Endothelial cell of umbilical vein (primary cell): ENCODE data around the gene ATP2B2. TPM values are rescaled to one million over a fixed set of nuclear protein-coding genes. Genes with fewer than 3 reads are reported as not detected.

Source experiments
- BruUV-seq: library from RNA; stranded (reverse); fragments of 400-500 nt; replicated peaks from 2 replicates; lab custom pipeline; 2021; lab: Mats Ljungman, UMichigan
- CTCF ChIA-PET: fragments of 300-600, 350-600 bp; sonication (Branson Sonifier 250); formaldehyde crosslinking; loops from one replicate; lab custom pipeline; 2021; ENCODE audit warnings: antibody characterized with exemption, inconsistent platforms; lab: Charles Lee
- POLR2A ChIA-PET: fragments of 300-600, 350-600 bp; sonication (Branson Sonifier 250); formaldehyde crosslinking; loops from one replicate; lab custom pipeline; 2021; ENCODE audit warnings: antibody characterized with exemption, inconsistent platforms; lab: Charles Lee
- DNase-seq: peaks from one replicate; pipeline ENCODE4 v3.0.0-alpha.2; 2011; ENCODE audit warnings: low read depth, low spot score
- FAIRE-seq: peaks from 2 replicates; lab custom pipeline; 2011; peaks lifted over from hg19 to GRCh38; lab: Jason Lieb, UNC
- H2AFZ ChIP-seq: 2 replicates; pipeline ENCODE4 v1.6.0; 2012; ENCODE audit warnings: low read depth, low read length, control low read depth, inconsistent platforms
- H3K27ac ChIP-seq: 2 replicates; pipeline ENCODE4 v1.5.1; 2011; ENCODE audit warnings: low read depth, mild to moderate bottlenecking, control low read depth, low read length, moderate library complexity; ENCODE audit not compliant: insufficient read depth
- H3K27me3 ChIP-seq, 2 experiments: 2 replicates each; pipeline versions ENCODE4 v1.6.0 to v1.6.1; 2011; ENCODE audit warnings: low read length in 2 of 2, mixed read lengths in 1 of 2; ENCODE audit not compliant: control insufficient read depth in 2 of 2, insufficient read depth in 2 of 2
- H3K36me3 ChIP-seq, 2 experiments: 2 replicates in 1 of 2; 3 replicates in 1 of 2; pipeline ENCODE4 v1.5.1; 2011; ENCODE audit warnings: low read length in 2 of 2, mild to moderate bottlenecking in 1 of 2, moderate library complexity in 1 of 2; ENCODE audit not compliant: control insufficient read depth in 2 of 2, insufficient read depth in 2 of 2; ENCODE audit errors: extremely low read depth in 1 of 2
- H3K4me1 ChIP-seq: 3 replicates; pipeline ENCODE4 v1.5.1; 2011; ENCODE audit warnings: mild to moderate bottlenecking, low read length; ENCODE audit not compliant: control insufficient read depth, insufficient read depth; ENCODE audit errors: extremely low read depth
- H3K4me2 ChIP-seq: 2 replicates; pipeline ENCODE4 v1.6.1; 2011; ENCODE audit warnings: low read length, control low read depth, mixed read lengths; ENCODE audit not compliant: insufficient read depth
- H3K4me3 ChIP-seq, 3 experiments: fragments of 200-600 bp in 1 of 3; sonication (generic), shearing (Covaris generic) in 1 of 3; replicated peaks in 1 of 3; 2 replicates each; pipeline ENCODE4 v1.5.1; 2011 to 2016; ENCODE audit warnings: control low read depth in 3 of 3, low read length in 3 of 3, mild to moderate bottlenecking in 2 of 3, inconsistent platforms in 1 of 3, low read depth in 1 of 3, moderate library complexity in 1 of 3; ENCODE audit not compliant: insufficient read depth in 1 of 3
- H3K79me2 ChIP-seq: 2 replicates; pipeline ENCODE4 v1.6.0; 2012; ENCODE audit warnings: low read length, inconsistent platforms; ENCODE audit not compliant: control insufficient read depth, insufficient read depth
- H3K9ac ChIP-seq: replicated peaks from 2 replicates; pipeline ENCODE3; 2011; ENCODE audit warnings: low read length, control low read depth; ENCODE audit not compliant: insufficient read depth; ENCODE audit errors: extremely low read depth
- H3K9me1 ChIP-seq: replicated peaks from 3 replicates; pipeline ENCODE4 v1.6.0; 2011; ENCODE audit warnings: mild to moderate bottlenecking, low read length; ENCODE audit not compliant: control insufficient read depth, insufficient read depth; ENCODE audit errors: extremely low read depth
- H3K9me3 ChIP-seq: replicated peaks from 2 replicates; pipeline ENCODE4 v1.5.1; 2012; ENCODE audit warnings: low read length, inconsistent platforms; ENCODE audit not compliant: control insufficient read depth, insufficient read depth
- H4K20me1 ChIP-seq: replicated peaks from 2 replicates; pipeline ENCODE3; 2011; ENCODE audit warnings: mild to moderate bottlenecking, low read length; ENCODE audit not compliant: control insufficient read depth, insufficient read depth; ENCODE audit errors: extremely low read depth
- EZH2 ChIP-seq: IDR thresholded peaks from 2 replicates; pipeline ENCODE4 v1.6.1; 2012; ENCODE audit warnings: borderline replicate concordance, low read depth, mild to moderate bottlenecking, moderate library complexity, low read length, inconsistent platforms; ENCODE audit not compliant: severe bottlenecking
- FOS ChIP-seq: IDR thresholded peaks from 2 replicates; pipeline ENCODE4 v1.6.1; 2011; ENCODE audit warnings: mild to moderate bottlenecking, low read length, moderate library complexity, borderline replicate concordance; ENCODE audit not compliant: insufficient read depth
- GATA2 ChIP-seq: IDR thresholded peaks from 2 replicates; pipeline ENCODE4 v1.7.0; 2011; ENCODE audit warnings: low read depth, mild to moderate bottlenecking, moderate library complexity, mixed read lengths, low read length; ENCODE audit not compliant: insufficient read length, insufficient read depth
- JUN ChIP-seq: IDR thresholded peaks from 2 replicates; pipeline ENCODE4 v1.6.1; 2011; ENCODE audit warnings: borderline replicate concordance, low read depth; ENCODE audit not compliant: insufficient read length, insufficient read depth
- MYC ChIP-seq: IDR thresholded peaks from one replicate; pipeline ENCODE4 v1.6.1; 2011; ENCODE audit warnings: mild to moderate bottlenecking, low read depth, low read length
- POLR2A ChIP-seq: IDR thresholded peaks from 2 replicates; pipeline ENCODE4 v1.6.1; 2012; ENCODE audit warnings: low read depth, mild to moderate bottlenecking, control low read depth, low read length
- POLR2AphosphoS5 ChIP-seq: IDR thresholded peaks from 2 replicates; pipeline ENCODE4 v1.6.1; 2012; ENCODE audit warnings: low read depth, mild to moderate bottlenecking, control low read depth, low read length, moderate library complexity; ENCODE audit not compliant: insufficient read depth
- dilution Hi-C: fragments of 300-500 bp; cut with MboI; formaldehyde crosslinking; loops from one replicate; pipeline ENCODE4 v1.15.0; 2019; ENCODE audit warnings: low sequenced_read_pairs; ENCODE audit not compliant: extremely low pct_ligation_motif_present
- intact Hi-C: fragments of 100-400 bp; cut with micrococcal nuclease; formaldehyde crosslinking; loops from one replicate; pipeline ENCODE4 v1.10.0; 2022
- polyA plus RNA-seq, 4 experiments: library from polyadenylated mRNA; depleted of rRNA in 3 of 4; stranded (reverse) in 3 of 4; unstranded in 1 of 4; fragments of >200 nt; gene quantifications; 2 replicates each; pipeline versions ENCODE4 v1.2.1 to v1.2.3, GENCODE V29; 2011 to 2012; ENCODE audit warnings: missing spikeins in 1 of 4
- total RNA-seq: library from RNA; stranded (reverse); gene quantifications from 2 replicates; pipeline ENCODE4 v1.2.3, GENCODE V29; 2021
- TF ChIP-seq, protein P1 (sequence below), 2 donors: IDR thresholded peaks; 1 replicate in 1 of 2; 2 replicates in 1 of 2; pipeline ENCODE4 v1.5.1; 2011; ENCODE audit warnings: low read length in 2 of 2, mild to moderate bottlenecking in 2 of 2, moderate library complexity in 2 of 2, control low read depth in 1 of 2, inconsistent platforms in 1 of 2, low read depth in 1 of 2; ENCODE audit not compliant: insufficient read depth in 1 of 2; ENCODE audit errors: extremely low read depth in 1 of 2
- TF ChIP-seq, protein P2 (sequence below): IDR thresholded peaks from 2 replicates; pipeline ENCODE4 v1.6.1; 2011; ENCODE audit not compliant: insufficient read depth, insufficient read length

ATP2B2 gene
- total and polyA plus RNA-seq, 2 donors (not counting 3 experiments of a cell fraction or from before 2014, with no cell fraction given), result not detected

DNA sequence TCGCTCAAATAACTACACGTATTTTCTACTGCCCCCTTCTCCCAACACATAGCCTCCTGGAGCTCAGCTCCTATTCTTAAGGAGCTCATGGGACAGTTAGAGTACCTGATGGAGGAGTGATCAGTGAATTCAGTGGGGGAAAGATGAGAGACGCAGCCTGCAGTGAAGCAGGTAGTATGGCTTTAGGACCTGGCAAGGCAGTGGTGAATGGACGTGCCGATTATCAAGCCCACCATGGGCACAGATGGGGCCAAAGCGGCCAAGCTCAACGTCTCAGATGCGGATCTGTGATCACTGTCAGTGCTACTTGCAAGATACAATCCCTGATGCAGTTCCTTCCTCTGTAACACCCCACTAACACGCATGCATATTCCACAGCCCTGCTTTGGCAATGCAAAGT is 45.8 kb upstream of the ATP2B2 start:
- Histone ChIP-seq H3K36me3 (no peaks in the 10 kb centered on the region), H3K9me1 (no peaks in the 10 kb centered on the region), H3K4me2 (no peak overlapping the region), H2AFZ (no peak overlapping the region), H3K9me3 (no peaks in the 10 kb centered on the region), H4K20me1 (no peaks in the 10 kb centered on the region), H3K79me2 (no peaks in the 10 kb centered on the region), H3K9ac (no peak overlapping the region), H3K4me3 (no peak overlapping the region), H3K4me1 (no peaks in the 10 kb centered on the region), H3K27ac (no peak overlapping the region), H3K27me3 (no peaks in the 10 kb centered on the region)
- intact Hi-C loops, result no loop called here
- CTCF ChIA-PET, result no interaction called here
- FAIRE-seq, result no peak
- POLR2A ChIA-PET, result no interaction called here
- dilution Hi-C loops, result no loop called here
- TF ChIP-seq EZH2 (no peak), POLR2AphosphoS5 (no peak), MYC (no peak), POLR2A (no peak), JUN (no peak), GATA2 (no peak), FOS (no peak)
- TF ChIP-seq, protein P1, sequence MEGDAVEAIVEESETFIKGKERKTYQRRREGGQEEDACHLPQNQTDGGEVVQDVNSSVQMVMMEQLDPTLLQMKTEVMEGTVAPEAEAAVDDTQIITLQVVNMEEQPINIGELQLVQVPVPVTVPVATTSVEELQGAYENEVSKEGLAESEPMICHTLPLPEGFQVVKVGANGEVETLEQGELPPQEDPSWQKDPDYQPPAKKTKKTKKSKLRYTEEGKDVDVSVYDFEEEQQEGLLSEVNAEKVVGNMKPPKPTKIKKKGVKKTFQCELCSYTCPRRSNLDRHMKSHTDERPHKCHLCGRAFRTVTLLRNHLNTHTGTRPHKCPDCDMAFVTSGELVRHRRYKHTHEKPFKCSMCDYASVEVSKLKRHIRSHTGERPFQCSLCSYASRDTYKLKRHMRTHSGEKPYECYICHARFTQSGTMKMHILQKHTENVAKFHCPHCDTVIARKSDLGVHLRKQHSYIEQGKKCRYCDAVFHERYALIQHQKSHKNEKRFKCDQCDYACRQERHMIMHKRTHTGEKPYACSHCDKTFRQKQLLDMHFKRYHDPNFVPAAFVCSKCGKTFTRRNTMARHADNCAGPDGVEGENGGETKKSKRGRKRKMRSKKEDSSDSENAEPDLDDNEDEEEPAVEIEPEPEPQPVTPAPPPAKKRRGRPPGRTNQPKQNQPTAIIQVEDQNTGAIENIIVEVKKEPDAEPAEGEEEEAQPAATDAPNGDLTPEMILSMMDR (IDR thresholded peaks at IDR 0.05; ENCODE audit: extremely low read depth in 1 of 2, insufficient read depth in 1 of 2, low read depth in 1 of 2, low read length in 2 of 2), result no peak
- TF ChIP-seq, protein P2, sequence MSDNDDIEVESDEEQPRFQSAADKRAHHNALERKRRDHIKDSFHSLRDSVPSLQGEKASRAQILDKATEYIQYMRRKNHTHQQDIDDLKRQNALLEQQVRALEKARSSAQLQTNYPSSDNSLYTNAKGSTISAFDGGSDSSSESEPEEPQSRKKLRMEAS, result no peak
- no TSS peak for BruUV-seq
- no peak for DNase-seq
